HG03558 (cell line): ENCODE data around the gene STARD3.
"Not testable (repeated sequence)": the region's sequence is repeated elsewhere in the genome, so short reads cannot be mapped to it uniquely, and the experiment has no call there.

Experiments
- ATAC-seq: cut with Tn5 transposase; IDR thresholded peaks from one replicate; pipeline ENCODE4 v1.9.1; 2021; ENCODE audit warnings: moderate number of reproducible peaks; ENCODE audit not compliant: unreplicated experiment; ENCODE audit errors: extremely low read depth

The STARD3 gene

GRCh38 chr17:39636927-39637736, at the start of gene STARD3:
TSS of gene STARD3 (plus strand) at chr17:39637144. CDS start at chr17:39653532, 16,388 bp downstream.
- ATAC-seq = peak; percentile 62

DNA sequence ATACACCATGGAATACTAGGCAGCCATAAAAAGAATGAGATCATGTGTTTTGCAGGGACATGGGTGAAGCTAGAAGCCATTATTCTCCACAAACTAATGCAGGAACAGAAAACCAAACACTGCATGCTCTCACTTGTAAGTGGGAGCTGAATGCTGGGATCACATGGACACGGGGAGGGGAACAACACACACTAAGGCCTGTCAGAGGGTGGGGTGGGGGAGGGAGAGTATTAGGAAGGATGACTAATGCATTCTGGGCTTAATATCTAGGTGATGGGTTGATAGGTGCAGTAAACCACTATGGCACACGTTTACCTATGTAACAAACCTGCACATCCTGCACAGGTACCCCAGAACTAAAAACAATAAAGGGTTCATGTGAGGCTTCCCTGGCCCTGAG, 46.8 kb upstream of the STARD3 start:
- not testable (repeated sequence) for ATAC-seq

DNA sequence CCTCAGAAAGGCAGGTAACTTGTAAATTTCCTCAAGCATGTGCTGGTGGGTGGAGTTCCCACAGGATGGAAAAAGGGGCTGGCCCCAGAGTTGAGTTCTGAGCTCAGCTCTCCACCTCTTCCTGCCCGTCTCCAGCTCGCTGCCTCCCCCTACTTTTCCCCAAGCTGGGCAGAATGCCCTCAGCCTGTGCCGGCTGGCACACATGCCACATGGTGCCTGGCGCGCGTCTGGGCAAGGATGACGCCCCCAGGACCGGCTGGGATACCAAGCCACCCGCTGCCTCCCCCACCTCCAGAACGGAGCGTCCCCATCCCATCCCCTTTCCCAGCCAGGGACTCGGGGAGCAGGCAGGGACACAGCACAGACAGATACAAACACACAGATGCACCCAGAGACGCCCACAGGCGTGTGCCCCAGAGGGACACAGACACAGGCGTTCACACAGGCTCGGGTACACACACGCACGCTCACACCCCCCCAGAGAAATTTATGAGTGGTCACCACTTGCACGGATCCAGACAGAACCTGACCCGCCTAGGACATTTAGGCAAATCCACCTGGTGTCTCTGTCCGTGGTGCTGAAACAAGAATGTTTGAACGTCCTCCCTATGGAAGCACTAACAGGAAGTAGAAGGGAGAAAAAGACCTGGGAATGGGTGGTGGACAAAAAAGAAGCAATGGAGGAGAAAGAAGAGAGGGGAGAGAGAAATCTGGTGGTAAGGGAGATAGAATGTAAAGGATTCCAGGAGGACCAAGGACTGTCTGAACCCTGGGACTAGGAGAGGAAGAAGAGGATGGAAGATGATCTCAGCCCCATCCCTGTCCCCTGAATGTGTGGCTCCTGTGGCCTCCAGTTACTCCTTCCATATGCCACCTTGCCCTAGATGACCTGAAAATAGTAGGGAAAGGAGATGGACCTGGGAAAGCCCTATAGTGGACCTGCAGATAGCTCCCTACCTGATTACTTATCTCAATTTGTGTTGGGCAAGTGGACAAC, 44.7 kb upstream of the STARD3 start:
- ATAC-seq = no peak

DNA sequence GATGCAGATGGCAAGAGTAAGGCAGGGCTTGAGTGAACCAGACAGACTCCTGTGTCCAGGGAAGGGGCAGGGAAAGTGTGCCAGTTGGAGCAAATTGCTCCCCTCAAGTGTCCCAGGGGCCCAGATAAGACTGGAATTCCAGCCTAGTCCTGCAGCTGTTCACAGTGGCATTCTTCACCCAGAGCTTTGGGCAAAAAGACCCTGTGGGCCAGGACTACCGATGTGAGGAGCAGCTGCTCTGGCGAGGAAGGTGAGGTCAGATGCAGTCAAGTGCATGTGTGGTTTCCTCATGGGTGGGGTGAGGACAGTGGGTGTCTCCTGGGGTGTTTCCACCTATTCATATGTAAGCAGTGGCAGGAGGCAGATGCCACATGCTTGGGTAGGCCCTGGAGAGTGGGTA, 43.6 kb upstream of the STARD3 start:
- ATAC-seq = no peak

DNA sequence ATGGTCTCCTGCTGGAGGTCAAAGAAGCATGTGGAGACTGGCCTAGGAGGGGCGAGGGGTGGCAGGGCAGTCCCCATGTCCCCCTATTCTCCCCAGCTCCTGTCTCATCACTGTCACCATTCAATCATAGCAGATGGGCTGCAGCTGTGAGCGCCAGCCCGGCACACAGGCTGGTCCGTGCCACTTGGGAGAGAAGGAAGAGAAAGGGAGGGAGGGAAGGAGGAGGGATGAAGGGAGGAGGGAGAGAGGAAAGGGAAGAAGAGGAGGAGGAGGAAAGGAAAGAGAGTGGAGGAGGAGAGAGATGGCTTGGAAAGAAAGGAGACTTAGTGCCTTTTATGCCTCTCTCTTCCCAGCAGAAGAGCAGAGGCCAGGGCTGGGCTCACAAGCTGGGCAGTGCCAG, 41.6 kb upstream of the STARD3 start:
- ATAC-seq = no peak

DNA sequence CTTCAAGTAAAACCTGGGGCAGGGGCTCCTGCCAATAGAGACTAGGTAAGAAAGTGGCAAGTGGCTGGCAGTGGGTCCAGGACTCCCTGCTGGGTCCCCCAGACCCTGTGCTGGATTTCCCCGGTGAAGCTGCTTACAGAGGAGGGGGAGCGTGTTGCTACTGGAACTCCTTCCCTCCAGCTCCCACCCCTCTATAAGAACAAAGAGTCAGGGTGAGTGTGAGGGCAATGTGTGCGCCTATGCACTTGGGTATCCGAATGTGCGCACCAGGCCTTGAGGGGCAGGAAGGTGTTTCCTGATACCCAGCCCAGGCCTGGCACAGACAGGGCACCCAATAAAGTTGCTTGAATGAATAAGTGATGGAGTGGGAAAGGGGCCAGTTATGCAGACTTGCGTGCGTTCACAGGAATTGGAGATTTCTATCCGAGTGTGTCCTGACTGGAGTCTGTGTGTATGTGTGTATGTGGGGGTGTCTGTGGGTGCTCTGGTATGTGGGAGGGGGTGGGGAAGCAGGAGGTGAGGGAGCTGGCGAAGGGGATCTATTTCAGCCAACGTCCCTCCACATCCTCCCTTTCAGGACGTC, 40.9 kb upstream of the STARD3 start:
- ATAC-seq = no peak

- no peak for ATAC-seq
Observed at GRCh38 chr17:39596543-39597267, 40.2 kb upstream of the STARD3 start.

DNA sequence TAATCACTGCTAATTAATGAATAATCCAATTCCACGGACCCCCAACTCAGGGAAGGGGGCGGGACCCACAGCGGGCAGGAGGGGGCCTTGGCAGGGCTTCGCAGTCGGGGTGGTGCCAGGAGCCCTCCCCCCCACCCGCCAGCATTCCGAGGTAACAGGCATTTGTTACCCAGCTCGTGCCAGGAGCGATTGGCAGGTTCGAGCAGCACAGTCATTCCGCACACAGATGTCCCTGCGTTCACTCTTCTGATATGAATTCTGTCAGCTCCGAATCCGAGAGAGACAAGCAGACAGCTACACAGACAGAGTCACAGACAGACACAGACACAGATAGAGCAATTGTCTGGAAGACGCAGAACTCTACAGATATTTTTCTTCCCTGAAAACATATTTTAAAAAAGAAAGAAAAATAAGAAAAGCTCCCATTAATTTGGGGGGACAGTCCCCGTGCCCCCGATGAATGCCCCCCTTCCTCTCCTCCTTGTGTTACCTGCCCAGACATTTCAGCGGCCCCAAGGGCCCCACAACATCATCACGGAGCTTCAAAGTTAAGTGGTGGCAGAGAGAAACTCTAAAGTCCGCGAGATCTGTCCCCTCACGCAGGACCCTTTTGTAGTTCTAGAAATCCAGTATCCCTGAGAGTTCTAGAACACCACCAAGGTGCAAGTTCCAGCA, 39.4 kb upstream of the STARD3 start:
- ATAC-seq = no peak

GRCh38 chr17:39598047-39598481, 38.9 kb upstream of the STARD3 start:
- ATAC-seq = no peak

GRCh38 chr17:39598630-39599003, 38.3 kb upstream of the STARD3 start:
- no peak for ATAC-seq

DNA sequence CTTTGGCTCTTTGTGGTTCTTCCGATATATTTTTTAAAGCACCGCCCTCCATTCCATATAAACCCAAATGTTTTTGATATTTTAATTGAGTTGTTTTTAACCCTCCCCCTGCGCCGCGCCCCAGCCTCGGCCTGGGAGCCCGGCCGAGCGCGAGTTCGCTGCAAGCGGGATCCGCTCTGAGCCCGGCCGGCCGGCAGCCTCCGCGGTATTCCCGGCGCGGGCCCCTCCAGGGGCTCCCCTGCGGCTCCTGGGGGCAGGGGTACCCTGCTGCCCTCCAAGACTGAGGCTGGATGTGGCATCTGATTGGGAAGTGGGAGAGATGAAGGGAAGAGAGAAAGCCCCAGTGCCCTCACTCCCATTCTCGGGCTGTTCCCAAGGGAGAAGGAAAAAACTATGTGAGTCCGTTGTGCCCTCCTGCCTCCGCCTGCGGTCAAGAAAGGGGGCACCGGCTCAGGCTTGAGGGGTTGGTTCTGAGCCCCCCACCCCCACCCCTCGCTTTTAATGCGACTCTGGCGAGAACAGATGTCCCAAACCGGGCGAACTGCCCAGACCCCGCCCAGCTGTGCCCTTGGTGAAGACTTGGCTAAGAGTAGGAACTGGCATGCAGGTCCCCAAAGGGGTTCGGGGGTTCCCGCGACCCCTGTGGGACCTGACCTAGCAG, 37.8 kb upstream of the STARD3 start:
- ATAC-seq = no peak

DNA sequence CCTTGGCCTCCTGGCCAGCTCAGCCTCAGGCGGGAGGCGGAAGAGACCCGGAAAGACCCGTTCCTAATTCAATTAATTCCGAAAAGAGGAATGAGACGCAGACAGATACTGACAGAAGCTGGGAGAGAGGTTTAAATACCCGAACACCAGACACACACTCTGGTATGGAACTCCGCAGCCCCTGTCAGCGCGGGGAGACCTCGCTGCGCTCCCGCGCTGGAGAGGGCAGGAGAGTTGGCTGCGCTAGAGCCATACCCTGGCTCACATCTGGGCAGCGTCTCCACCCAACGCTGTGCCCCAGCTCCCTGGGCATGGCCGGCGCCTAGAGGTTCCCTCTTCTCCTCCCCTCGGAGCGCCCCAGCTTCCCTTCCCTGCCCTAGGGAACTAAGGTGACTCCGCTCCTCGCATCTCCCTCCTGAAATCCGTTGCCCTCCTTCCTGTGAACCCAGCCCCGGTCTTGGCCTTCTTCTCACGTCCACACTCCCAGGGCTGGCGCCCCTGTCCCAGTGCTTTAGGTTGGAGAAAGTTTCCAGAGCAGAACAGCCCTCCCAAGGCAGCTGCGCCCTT, 37.2 kb upstream of the STARD3 start:
- ATAC-seq = no peak

- ATAC-seq = no peak
Observed at GRCh38 chr17:39600288-39600996, 36.5 kb upstream of the STARD3 start.

- ATAC-seq = no peak
Observed at GRCh38 chr17:39600997-39601597, 35.8 kb upstream of the STARD3 start.

DNA sequence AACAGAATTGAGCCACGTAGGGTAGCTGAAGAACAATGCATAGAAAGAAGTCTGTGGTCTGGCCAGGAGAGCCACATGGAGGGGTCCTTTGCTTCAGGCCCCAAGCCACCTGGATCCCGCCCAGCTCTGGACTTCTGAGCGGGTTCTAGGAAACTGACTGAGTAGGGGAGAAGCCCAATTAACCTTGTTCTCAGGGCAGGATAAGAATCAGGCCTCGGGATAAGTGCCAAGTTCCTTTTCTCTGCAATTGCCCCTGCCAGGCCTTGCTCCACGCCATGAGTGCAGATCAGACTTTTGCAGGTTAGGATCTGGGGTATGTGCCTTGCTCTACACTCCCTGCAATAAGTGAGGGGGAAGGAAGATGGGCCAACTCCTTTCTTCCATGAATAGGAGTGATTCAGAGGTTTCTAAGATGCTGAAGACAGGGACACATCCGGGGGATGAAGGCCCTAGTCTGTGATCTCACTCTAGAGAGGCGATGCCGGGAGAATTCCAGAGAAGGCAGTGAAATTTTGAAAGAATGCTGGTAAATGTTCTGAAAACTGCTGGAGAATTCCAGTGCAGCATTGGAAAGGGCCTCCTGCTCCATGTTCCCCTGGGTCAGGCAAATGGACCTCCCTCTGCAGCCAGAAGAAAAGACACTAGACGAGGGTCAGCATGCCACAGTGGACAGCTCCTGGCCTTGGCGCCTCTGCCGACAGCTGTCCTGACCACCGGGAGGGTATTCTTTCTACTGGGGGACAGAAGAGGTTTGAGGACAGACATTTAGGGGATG, 35.0 kb upstream of the STARD3 start:
- no peak for ATAC-seq

- ATAC-seq = no peak
Observed at GRCh38 chr17:39602533-39603303, 34.2 kb upstream of the STARD3 start.
